ENCODE results near the gene MPZL3. TPM values are rescaled to one million over a fixed set of nuclear protein-coding genes. Genes with fewer than 3 reads are reported as not detected.

MPZL3 gene
- total RNA-seq, 4 donors from 2014 or later: 0.42 to 0.52 (median 0.48) TPM

- no peak for TF ChIP-seq EP300 (IDR thresholded peaks at IDR 0.05)
- no peak for TF ChIP-seq POLR2A (IDR thresholded peaks at IDR 0.05; ENCODE audit: low read depth)
- TF ChIP-seq POLR2AphosphoS5 (IDR thresholded peaks at IDR 0.05): no peak
- TF ChIP-seq CTCF (IDR thresholded peaks at IDR 0.05): no peak
- peaks cover 11 to 20% (median 17%) of the 10 kb centered on the region in 4 donors for H3K4me1 ChIP-seq
- no peak for DNase-seq (ENCODE audit: extremely low spot score)
- H3K27me3 ChIP-seq: no peaks in the 10 kb centered on the region
- 82% methylated on average over 2 of the region's 2 CpGs for WGBS
- H3K36me3 ChIP-seq: no peaks in the 10 kb centered on the region
- no peak overlapping the region for H3K4me3 ChIP-seq
- no peak overlapping the region for H3K27ac ChIP-seq (replicated peaks in 1 of 4)
- H3K9me3 ChIP-seq: no peaks in the 10 kb centered on the region
- intact Hi-C loops (cut with DNase I): no loop called here
Observed at GRCh38 chr11:118238421-118238820, 13.7 kb downstream of the MPZL3 start.

DNA sequence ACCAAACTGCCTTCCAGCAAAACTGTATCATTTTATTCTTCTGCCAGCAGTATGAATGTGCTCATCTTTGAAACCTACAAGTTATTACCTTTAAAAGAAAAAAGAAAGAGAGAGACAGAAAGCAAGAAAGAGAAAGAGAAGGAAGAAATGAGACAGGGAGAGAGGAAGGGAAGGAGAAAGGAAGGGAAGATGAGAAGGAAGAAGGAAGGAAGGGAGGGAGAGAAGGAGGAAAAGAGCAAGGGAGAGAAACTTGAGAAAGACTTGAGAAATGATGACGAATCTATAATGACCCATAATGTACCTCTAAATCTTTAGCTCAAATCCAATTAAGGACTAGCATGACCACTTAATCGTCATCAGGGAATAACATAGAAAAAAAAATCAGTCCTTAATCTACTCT is 16.0 kb downstream of the MPZL3 start:
- Histone ChIP-seq H3K9me3 (no peaks in the 10 kb centered on the region), H3K4me3 (no peak overlapping the region), H3K27ac (replicated peaks in 1 of 4) (no peak overlapping the region), H3K36me3 (peaks cover 0 to 4% (median 2%) of the 10 kb centered on the region in 4 donors), H3K4me1 (peaks cover 3 to 13% (median 8%) of the 10 kb centered on the region in 4 donors), H3K27me3 (no peaks in the 10 kb centered on the region)
- no peak for DNase-seq (ENCODE audit: extremely low spot score)
- WGBS: 66% methylated on average over 2 of the region's 2 CpGs
- intact Hi-C loops (cut with DNase I): no loop called here
- TF ChIP-seq POLR2A (IDR thresholded peaks at IDR 0.05; ENCODE audit: low read depth) (no peak), CTCF (IDR thresholded peaks at IDR 0.05) (no peak), EP300 (IDR thresholded peaks at IDR 0.05) (no peak), POLR2AphosphoS5 (IDR thresholded peaks at IDR 0.05) (no peak)

DNA sequence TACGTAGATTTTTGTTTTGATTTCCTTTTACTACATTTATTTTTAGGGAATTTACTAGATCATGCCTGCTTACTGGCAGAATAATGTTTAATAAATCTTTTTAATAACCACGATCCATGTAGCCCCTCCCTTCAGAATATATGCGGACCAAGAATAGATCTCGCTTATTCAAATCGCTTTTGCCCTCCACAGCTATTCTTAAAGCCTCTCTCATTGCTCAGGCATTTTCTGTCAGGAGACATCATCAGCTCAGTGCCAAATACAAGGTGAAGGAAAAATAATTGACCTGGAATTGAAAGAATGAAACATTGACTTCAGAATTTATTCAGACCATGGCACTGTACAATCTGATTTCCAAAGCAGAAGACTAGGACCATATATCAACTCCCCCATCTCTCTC is 17.3 kb downstream of the MPZL3 start:
- DNase-seq (ENCODE audit: extremely low spot score): no peak
- Histone ChIP-seq H3K27ac (replicated peaks in 1 of 4) (no peak overlapping the region), H3K4me1 (peaks cover 0 to 9% (median 0%) of the 10 kb centered on the region in 4 donors), H3K9me3 (no peaks in the 10 kb centered on the region), H3K4me3 (no peak overlapping the region), H3K36me3 (peaks cover 0 to 4% (median 2%) of the 10 kb centered on the region in 4 donors), H3K27me3 (no peaks in the 10 kb centered on the region)
- 93% methylated on average over 5 of the region's 5 CpGs for WGBS
- TF ChIP-seq CTCF (IDR thresholded peaks at IDR 0.05) (no peak), POLR2AphosphoS5 (IDR thresholded peaks at IDR 0.05) (no peak), POLR2A (IDR thresholded peaks at IDR 0.05; ENCODE audit: low read depth) (no peak), EP300 (IDR thresholded peaks at IDR 0.05) (no peak)
- intact Hi-C loops (cut with DNase I): no loop called here

DNA sequence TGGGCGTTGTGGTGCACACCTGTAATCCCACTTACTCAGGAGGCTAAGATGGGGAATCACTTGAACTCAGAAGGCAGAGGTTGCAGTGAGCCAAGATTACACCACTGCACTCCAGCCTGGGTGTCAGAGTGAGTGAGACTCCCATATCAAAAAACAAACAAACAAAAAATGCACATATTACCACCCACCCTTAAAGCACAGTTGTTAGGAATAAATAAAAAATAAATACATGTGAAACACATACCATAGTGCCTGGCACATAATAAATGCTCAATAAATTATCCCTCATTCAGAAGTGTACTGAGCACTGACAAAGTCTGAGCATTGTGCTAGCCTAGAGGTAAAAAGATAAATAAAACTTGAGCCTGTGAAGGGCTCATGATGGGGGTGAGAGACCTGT is 18.3 kb downstream of the MPZL3 start:
- WGBS: 100% methylated on average over 1 of the region's 1 CpG
- no peak for DNase-seq (ENCODE audit: extremely low spot score)
- H3K9me3 ChIP-seq: no peaks in the 10 kb centered on the region
- peaks cover 0 to under 1% (median 0%) of the 10 kb centered on the region in 4 donors for H3K4me1 ChIP-seq
- H3K27me3 ChIP-seq: no peaks in the 10 kb centered on the region
- intact Hi-C loops (cut with DNase I): no loop called here
- H3K27ac ChIP-seq (replicated peaks in 1 of 4): no peak overlapping the region
- peaks cover 0 to 4% (median 2%) of the 10 kb centered on the region in 4 donors for H3K36me3 ChIP-seq
- TF ChIP-seq EP300 (IDR thresholded peaks at IDR 0.05) (no peak), POLR2AphosphoS5 (IDR thresholded peaks at IDR 0.05) (no peak), POLR2A (IDR thresholded peaks at IDR 0.05; ENCODE audit: low read depth) (no peak), CTCF (IDR thresholded peaks at IDR 0.05) (no peak)
- no peak overlapping the region for H3K4me3 ChIP-seq

GRCh38 chr11:118233377-118233776 is 18.8 kb downstream of the MPZL3 start:
- H3K9me3 ChIP-seq: no peaks in the 10 kb centered on the region
- H3K4me1 ChIP-seq: no peaks in the 10 kb centered on the region
- WGBS: 89% methylated on average over 5 of the region's 5 CpGs
- H3K4me3 ChIP-seq: no peak overlapping the region
- DNase-seq (ENCODE audit: extremely low spot score): no peak
- H3K27me3 ChIP-seq: no peaks in the 10 kb centered on the region
- no peak overlapping the region for H3K27ac ChIP-seq (replicated peaks in 1 of 4)
- TF ChIP-seq CTCF (IDR thresholded peaks at IDR 0.05) (no peak), POLR2A (IDR thresholded peaks at IDR 0.05; ENCODE audit: low read depth) (no peak), POLR2AphosphoS5 (IDR thresholded peaks at IDR 0.05) (no peak), EP300 (IDR thresholded peaks at IDR 0.05) (no peak)
- peaks cover 0 to 4% (median 2%) of the 10 kb centered on the region in 4 donors for H3K36me3 ChIP-seq
- intact Hi-C loops (cut with DNase I): no loop called here
